Esophagus muscularis mucosa (tissue), 4 donors: ENCODE data around the gene UBE2N.

Experiments
- CTCF ChIP-seq, 3 experiments: fragments of 200-600 bp in 2 of 3; fragments of 450-650 bp in 1 of 3; sonication (generic) in 2 of 3; IDR thresholded peaks; one replicate each; pipeline ENCODE4 v1.5.1; 2017 to 2019; ENCODE audit warnings: antibody characterized with exemption in 3 of 3, mild to moderate bottlenecking in 2 of 3, moderate library complexity in 1 of 3
- EP300 ChIP-seq: sonication (generic); formaldehyde crosslinking; IDR thresholded peaks from one replicate; pipeline ENCODE4 v1.6.1; 2017; ENCODE audit warnings: antibody characterized with exemption
- POLR2A ChIP-seq: fragments of 450-650 bp; IDR thresholded peaks from one replicate; pipeline ENCODE4 v1.6.1; 2017; ENCODE audit warnings: antibody characterized with exemption, moderate library complexity, mild to moderate bottlenecking, low read depth

GRCh38 chr12:93476555-93476954 lies 34.8 kb upstream of the UBE2N start:
- no peak for TF ChIP-seq POLR2A
- no peak for TF ChIP-seq EP300
- TF ChIP-seq CTCF (IDR thresholded peaks at IDR 0.05) = no peak
